Ovary (tissue), 9 donors: Measurements from ENCODE around the gene ADARB2. TPM values are rescaled to one million over a fixed set of nuclear protein-coding genes. Genes with fewer than 3 reads are reported as not detected.

Experiments used
- DNase-seq, 5 donors: peaks; one replicate each; pipeline ENCODE4 v3.0.0-alpha.2; 2019 to 2020
- H3K27ac ChIP-seq, 2 donors: fragments of 200-600 bp; one replicate each; pipeline versions ENCODE4 v1.5.1 to v1.8.0; 2019 to 2022
- H3K27me3 ChIP-seq: fragments of 200-600 bp; one replicate; pipeline ENCODE4 v1.8.0; 2022
- H3K36me3 ChIP-seq: fragments of 200-600 bp; sonication (generic); one replicate; pipeline ENCODE4 v1.5.1; 2019
- H3K4me1 ChIP-seq: one replicate; pipeline ENCODE4 v1.8.1; 2013; ENCODE audit warnings: mild to moderate bottlenecking, moderate library complexity; ENCODE audit not compliant: insufficient read depth
- H3K4me3 ChIP-seq: fragments of 200-600 bp; sonication (generic); one replicate; pipeline ENCODE4 v1.5.1; 2017
- H3K9me3 ChIP-seq, 2 donors: fragments of 200-600 bp in 1 of 2; sonication (generic) in 1 of 2; one replicate each; pipeline versions ENCODE4 v1.5.1 to v1.8.1; 2013 to 2019; ENCODE audit warnings: mild to moderate bottlenecking in 1 of 2, moderate library complexity in 1 of 2
- CTCF ChIP-seq, 3 donors: fragments of 450-650 bp in 2 of 3; fragments of 200-600 bp in 1 of 3; IDR thresholded peaks; one replicate each; pipeline versions ENCODE4 v1.5.1 to v1.8.0; 2016 to 2022; ENCODE audit warnings: antibody characterized with exemption in 3 of 3, mild to moderate bottlenecking in 1 of 3
- EP300 ChIP-seq: sonication (generic); formaldehyde crosslinking; IDR thresholded peaks from one replicate; pipeline ENCODE4 v1.6.1; 2017; ENCODE audit warnings: antibody characterized with exemption
- POLR2A ChIP-seq: fragments of 450-650 bp; IDR thresholded peaks from one replicate; pipeline ENCODE4 v1.6.1; 2017; ENCODE audit warnings: antibody characterized with exemption, mild to moderate bottlenecking, moderate library complexity
- WGBS, 3 donors: extraction: QIAGEN DNeasy Blood & Tissue Kit in 1 of 3; methylation state at CpG; one replicate each; pipeline versions ENCODE4 v1.1.5 to v1.1.7; 2013 to 2017; 5-methylcytosine and 5-hydroxymethylcytosine counted together
- intact Hi-C, 4 donors: fragments of 100-400 bp; cut with DNase I; formaldehyde crosslinking; loops; one replicate each; pipeline versions ENCODE4 v1.11.0 to v1.15.1; 2022 to 2023
- polyA plus RNA-seq, 2 donors: library from polyadenylated mRNA; stranded (reverse); fragments of 200-250 nt in 1 of 2; fragments of 350-450 nt in 1 of 2; fragmentation: Illumina TruSeq in 1 of 2; extraction: RNeasy Lipid Tissue Mini Kit (QIAGEN cat#74804) in 1 of 2; gene quantifications; one replicate each; pipeline ENCODE4 v1.2.3, GENCODE V29; 2013 to 2014
- total RNA-seq, 7 donors: library from RNA; depleted of rRNA in 2 of 7; stranded (reverse); fragments of >200 nt in 2 of 7; fragmentation: NEBNext Ultra II Directional in 3 of 7; extraction: Animal tissue kit (Norgen Biotek cat#: 25700) in 3 of 7; gene quantifications; one replicate each; pipeline versions ENCODE4 v1.1.0 to v1.2.4, GENCODE V29; 2016 to 2023
- donor health status: DM: no; HTN: no; CAD: no; lungs with moderate emphysema.
- donor health status: DM: no; HTN: no; CAD: no.
- donor health status: Bipolar disorder and iron deficiency.
- donor health status: DM: yes; HTN: yes; CAD: no.
- donor health status: DM: no; HTN: no; CAD: no.
- donor health status: DM: yes; HTN: yes; CAD: no.

Gene ADARB2
- total and polyA plus RNA-seq, 9 donors = 0.12 to 2.0 (median 0.36) TPM; not detected in 2

GRCh38 chr10:1203704-1204103 is 533.6 kb downstream of the ADARB2 start:
- H3K27ac ChIP-seq = no peak overlapping the region
- intact Hi-C loops = no loop called here
- no peaks in the 10 kb centered on the region for H3K9me3 ChIP-seq
- H3K27me3 ChIP-seq = no peaks in the 10 kb centered on the region
- peak in 1 of 5 donors; percentile 15 for DNase-seq
- WGBS, 3 donors = 90 to 94% (median 91%) methylated on average over 10 of the region's 10 CpGs
- no peak overlapping the region for H3K4me3 ChIP-seq
- no peaks in the 10 kb centered on the region for H3K36me3 ChIP-seq
- TF ChIP-seq POLR2A = no peak
- no peak for TF ChIP-seq CTCF (IDR thresholded peaks at IDR 0.05)
- TF ChIP-seq EP300 = no peak
- peaks cover 5% of the 10 kb centered on the region for H3K4me1 ChIP-seq

GRCh38 chr10:1203216-1203615 is 534.1 kb downstream of the ADARB2 start:
- intact Hi-C loops = no loop called here
- no peaks in the 10 kb centered on the region for H3K36me3 ChIP-seq
- WGBS, 3 donors = 85 to 94% (median 88%) methylated on average over 13 of the region's 13 CpGs
- no peaks in the 10 kb centered on the region for H3K27me3 ChIP-seq
- H3K9me3 ChIP-seq = no peaks in the 10 kb centered on the region
- no peak overlapping the region for H3K4me3 ChIP-seq
- DNase-seq = peak in 1 of 5 donors; percentile 19
- no peak for TF ChIP-seq EP300
- TF ChIP-seq CTCF (IDR thresholded peaks at IDR 0.05) = no peak
- no peak for TF ChIP-seq POLR2A
- H3K27ac ChIP-seq = no peak overlapping the region
- peaks cover 5% of the 10 kb centered on the region for H3K4me1 ChIP-seq

GRCh38 chr10:1202343-1202742 is 535.0 kb downstream of the ADARB2 start:
- intact Hi-C loops = no loop called here
- H3K27ac ChIP-seq = no peak overlapping the region
- H3K4me1 ChIP-seq = peaks cover 5% of the 10 kb centered on the region
- DNase-seq = no peak
- 87 to 91% (median 88%) methylated on average over 11 of the region's 11 CpGs for WGBS, 3 donors
- H3K36me3 ChIP-seq = no peaks in the 10 kb centered on the region
- TF ChIP-seq CTCF (IDR thresholded peaks at IDR 0.05) = no peak
- TF ChIP-seq POLR2A = no peak
- no peak for TF ChIP-seq EP300
- no peak overlapping the region for H3K4me3 ChIP-seq
- H3K27me3 ChIP-seq = no peaks in the 10 kb centered on the region
- H3K9me3 ChIP-seq = no peaks in the 10 kb centered on the region

DNA sequence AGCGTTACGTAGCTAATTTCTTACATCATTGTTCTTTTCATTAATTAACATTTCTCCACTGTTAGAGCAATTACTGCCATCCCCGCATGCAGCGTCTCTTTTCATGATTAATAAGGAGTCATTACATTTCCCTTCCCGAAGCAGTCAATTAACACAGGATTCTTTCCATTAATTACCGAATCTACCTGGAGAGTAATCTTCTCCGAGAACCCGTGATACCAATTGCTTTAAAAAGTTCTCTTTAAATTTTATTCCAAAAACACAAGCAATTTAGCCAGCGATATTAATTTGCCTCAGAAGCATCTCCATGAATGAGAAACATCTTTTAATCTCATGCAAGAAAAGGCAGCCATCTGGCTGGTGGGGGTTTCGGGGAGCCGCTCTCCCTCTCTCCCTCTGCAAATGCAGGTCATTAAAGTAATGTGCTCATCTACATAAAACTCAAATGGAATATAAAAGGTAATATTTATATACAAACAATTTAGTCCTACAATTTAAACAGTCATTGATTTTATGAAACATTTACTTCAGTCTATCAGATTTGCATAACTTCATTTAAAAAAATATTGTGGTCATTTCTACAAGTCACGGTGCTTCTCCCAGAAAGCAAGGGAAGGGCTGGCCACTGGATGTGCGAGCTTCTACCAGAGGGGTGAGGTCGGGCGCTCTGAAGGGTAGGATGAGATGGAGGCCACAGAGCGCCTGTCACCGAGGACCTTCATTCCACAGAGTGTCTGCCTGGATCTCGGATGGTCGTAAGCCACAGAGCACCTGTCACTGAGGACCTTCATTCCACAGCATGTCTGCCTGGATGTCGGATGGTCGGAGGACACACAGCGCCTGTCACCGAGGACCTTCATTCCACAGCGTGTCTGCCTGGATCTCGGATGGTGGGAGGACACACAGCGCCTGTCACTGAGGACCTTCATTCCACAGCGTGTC is 536.2 kb downstream of the ADARB2 start:
- H3K27ac ChIP-seq = no peak overlapping the region
- whole genome bisulfite sequencing, 3 donors = 69 to 81% (median 74%) methylated on average over 27 of the region's 27 CpGs

More for the DNA sequence above, 536.2 kb downstream of the ADARB2 start:
- H3K27me3 ChIP-seq = no peaks in the 10 kb centered on the region
- H3K36me3 ChIP-seq = no peaks in the 10 kb centered on the region
- H3K9me3 ChIP-seq = no peaks in the 10 kb centered on the region
- no peak overlapping the region for H3K4me3 ChIP-seq
- DNase-seq = peak in 1 of 5 donors; percentile 18
- H3K4me1 ChIP-seq = peaks cover 5% of the 10 kb centered on the region
- intact Hi-C loops = no loop called here
- TF ChIP-seq POLR2A (no peak), EP300 (no peak), CTCF (IDR thresholded peaks at IDR 0.05) (no peak)
